HepG2 (cell line): ENCODE measurements around the gene ABHD2. TPM values are rescaled to one million over a fixed set of nuclear protein-coding genes. Genes with fewer than 3 reads are reported as not detected.

ENCODE experiments used
- CHD4 ChIP-seq: fragments of 200-600 bp; sonication (generic); IDR thresholded peaks from 2 replicates; pipeline ENCODE4 v1.7.0; 2017; ENCODE audit warnings: mild to moderate bottlenecking, low read length, borderline replicate concordance
- CSRNP1 ChIP-seq: sonication (generic); formaldehyde crosslinking; IDR thresholded peaks from 2 replicates; pipeline ENCODE4 v1.8.1; 2023; ENCODE audit warnings: mild to moderate bottlenecking, missing genetic modification reagents
- DR1 ChIP-seq: sonication (generic); formaldehyde crosslinking; IDR thresholded peaks from 2 replicates; pipeline ENCODE4 v1.8.0; 2021; ENCODE audit warnings: mild to moderate bottlenecking, missing genetic modification reagents, inconsistent platforms
- FIP1L1 ChIP-seq: fragments of 200-400 bp; formaldehyde crosslinking; IDR thresholded peaks from 2 replicates; pipeline ENCODE4 v1.6.1; 2018; ENCODE audit warnings: low read depth, mild to moderate bottlenecking, low read length, moderate library complexity, borderline replicate concordance; ENCODE audit not compliant: insufficient read depth
- FLYWCH1 ChIP-seq: sonication (generic); formaldehyde crosslinking; IDR thresholded peaks from 2 replicates; pipeline ENCODE4 v1.8.1; 2023; ENCODE audit warnings: mild to moderate bottlenecking, missing genetic modification reagents
- HMG20B ChIP-seq: conservative IDR thresholded peaks from 2 replicates; pipeline ENCODE4 v1.6.1; 2016; ENCODE audit warnings: missing genetic modification reagents, missing compliant biosample characterization
- HNF1B ChIP-seq: sonication (generic); formaldehyde crosslinking; IDR thresholded peaks from 2 replicates; pipeline ENCODE4 v1.5.1; 2020; ENCODE audit warnings: mild to moderate bottlenecking, moderate library complexity, missing genetic modification reagents
- HOMEZ ChIP-seq: IDR thresholded peaks from 2 replicates; pipeline ENCODE4 v1.6.1; 2016; ENCODE audit warnings: low read depth
- JUND ChIP-seq: sonication (generic); formaldehyde crosslinking; IDR thresholded peaks from 2 replicates; pipeline ENCODE4 v1.8.0; 2022; ENCODE audit warnings: mild to moderate bottlenecking, missing genetic modification reagents
- MATR3 ChIP-seq: sonication (generic); formaldehyde crosslinking; IDR thresholded peaks from 2 replicates; pipeline ENCODE4 v1.4.0; 2020; ENCODE audit warnings: missing genetic modification reagents
- MED1 ChIP-seq: sonication (generic); formaldehyde crosslinking; IDR thresholded peaks from 2 replicates; pipeline ENCODE4 v1.4.0; 2020; ENCODE audit warnings: missing genetic modification reagents
- NFYC ChIP-seq: IDR thresholded peaks from 2 replicates; pipeline ENCODE4 v1.6.1; 2016; ENCODE audit warnings: missing genetic modification reagents, missing compliant biosample characterization
- NR2C2 ChIP-seq: sonication (generic); formaldehyde crosslinking; IDR thresholded peaks from 2 replicates; pipeline ENCODE4 v1.4.0; 2020; ENCODE audit warnings: missing genetic modification reagents, mild to moderate bottlenecking, moderate library complexity, borderline replicate concordance
- SP2 ChIP-seq: sonication (generic); formaldehyde crosslinking; IDR thresholded peaks from 2 replicates; pipeline ENCODE4 v1.5.1; 2020; ENCODE audit warnings: mild to moderate bottlenecking, missing genetic modification reagents
- TARDBP ChIP-seq: sonication (generic); formaldehyde crosslinking; IDR thresholded peaks from 2 replicates; pipeline ENCODE4 v1.8.0; 2022; ENCODE audit warnings: mild to moderate bottlenecking, missing genetic modification reagents
- TEAD3 ChIP-seq: optimal IDR thresholded peaks from 2 replicates; pipeline ENCODE3; 2016; ENCODE audit warnings: borderline replicate concordance
- THAP11 ChIP-seq: IDR thresholded peaks from 2 replicates; pipeline ENCODE4 v1.6.1; 2016; ENCODE audit warnings: missing biosample characterization, missing genetic modification reagents
- YEATS4 ChIP-seq: sonication (generic); formaldehyde crosslinking; IDR thresholded peaks from 2 replicates; pipeline ENCODE4 v1.4.0; 2020; ENCODE audit warnings: missing genetic modification reagents, borderline replicate concordance
- ZC3H4 ChIP-seq: sonication (generic); formaldehyde crosslinking; IDR thresholded peaks from 2 replicates; pipeline ENCODE4 v1.4.0; 2020; ENCODE audit warnings: missing genetic modification reagents, borderline replicate concordance
- ZNF10 ChIP-seq: sonication (generic); formaldehyde crosslinking; IDR thresholded peaks from 2 replicates; pipeline ENCODE4 v1.4.0; 2020; ENCODE audit warnings: mild to moderate bottlenecking, low read depth, missing genetic modification reagents, borderline replicate concordance
- ZNF276 ChIP-seq: sonication (generic); formaldehyde crosslinking; IDR thresholded peaks from 2 replicates; pipeline ENCODE4 v1.4.0; 2020; ENCODE audit warnings: mild to moderate bottlenecking, low read depth, missing genetic modification reagents
- ZNF329 ChIP-seq: sonication (generic); formaldehyde crosslinking; IDR thresholded peaks from 2 replicates; pipeline ENCODE4 v1.9.0; 2021; ENCODE audit warnings: low read depth, mild to moderate bottlenecking, missing genetic modification reagents
- polyA plus RNA-seq, 8 experiments: library from polyadenylated mRNA; depleted of rRNA in 3 of 8; stranded (reverse) in 7 of 8; unstranded in 1 of 8; fragments of >200 nt; fragmentation: Illumina TruSeq in 4 of 8; extraction: Trizol in 4 of 8; gene quantifications; 2 replicates each; pipeline versions ENCODE4 v1.2.1 to v1.2.3, GENCODE V29; 2011 to 2016; ENCODE audit warnings: low read depth in 4 of 8, missing spikeins in 1 of 8, mixed read lengths in 1 of 8; ENCODE audit not compliant: insufficient read depth in 1 of 8
- total RNA-seq, 5 experiments: library from RNA; depleted of rRNA; stranded (reverse); fragments of >200 nt; fragmentation: Illumina TruSeq; extraction: Trizol; gene quantifications; 2 replicates each; pipeline ENCODE4 v1.2.3, GENCODE V29; 2016; ENCODE audit warnings: low read depth in 1 of 5

The ABHD2 gene
- total and polyA plus RNA-seq, 2 of the 13 experiments (the other 11 are each of a cell fraction or from before 2014, with no cell fraction given), result 14.8 to 22.4 TPM

- TF ChIP-seq DR1 (0 out of 2 replicates have a peak, but pooled peaks have one; percentile 62), CHD4 (no peak), NFYC (CRISPR knock-in tag) (peak; percentile 99), HNF1B (CRISPR knock-in tag) (peak; percentile 77), ZNF276 (no peak), TARDBP (no peak), ZC3H4 (CRISPR knock-in tag) (no peak), TEAD3 (CRISPR knock-in tag) (peak; percentile 43), THAP11 (CRISPR knock-in tag) (no peak; the same call in none of the 2 replicates), SP2 (peak; percentile 99), JUND (CRISPR knock-in tag) (no peak), ZNF10 (CRISPR knock-in tag) (no peak), MED1 (CRISPR knock-in tag) (peak; percentile 55), MATR3 (CRISPR knock-in tag) (no peak), FLYWCH1 (no peak), FIP1L1 (no peak), YEATS4 (0 out of 2 replicates have a peak, but pooled peaks have one; percentile 8), HMG20B (CRISPR knock-in tag) (no peak), ZNF329 (CRISPR knock-in tag) (no peak), CSRNP1 (CRISPR knock-in tag) (0 out of 2 replicates have a peak, but pooled peaks have one; percentile 34), NR2C2 (peak; percentile 43; the same call in 1 of the 2 replicates), HOMEZ (0 out of 2 replicates have a peak, but pooled peaks have one; percentile 42)
These were observed at the start of gene ABHD2 (continued) for GRCh38 chr15:89087830-89088604.
